ENCODE measurements around the gene GAREM1. TPM values are rescaled to one million over a fixed set of nuclear protein-coding genes. Genes with fewer than 3 reads are reported as not detected.

GAREM1 gene
- total and polyA plus RNA-seq, 9 of the 15 experiments (the other 6 are each of a cell fraction or from before 2014, with no cell fraction given), result 0.03 to 0.33 (median 0.07) TPM; not detected in 1

- TF ChIP-seq MXD1 (CRISPR knock-in tag; IDR thresholded peaks at IDR 0.05; ENCODE audit: borderline replicate concordance, poor library complexity, severe bottlenecking) (no peak), BCLAF1 (IDR thresholded peaks at IDR 0.05; ENCODE audit: borderline replicate concordance in 1 of 2, control insufficient read depth in 1 of 2, low read depth in 2 of 2, low read length in 1 of 2) (no peak), FOXP4 (CRISPR knock-in tag; IDR thresholded peaks at IDR 0.05; ENCODE audit: borderline replicate concordance) (no peak)
Measured at GRCh38 chr18:32480581-32480980, 9.9 kb upstream of the GAREM1 start (continued).
